Thyroid gland (tissue), 4 donors: ENCODE results near the gene ALG12. TPM values are rescaled to one million over a fixed set of nuclear protein-coding genes. Genes with fewer than 3 reads are reported as not detected.

ENCODE experiments used
- DNase-seq, 2 donors: peaks; one replicate each; pipeline ENCODE4 v3.0.0-alpha.2; 2019
- H3K27ac ChIP-seq, 3 donors: fragments of 200-600 bp; sonication (generic); 1 replicate in 2 of 3; 2 replicates in 1 of 3; pipeline ENCODE4 v1.5.1; 2016 to 2019; ENCODE audit warnings: mild to moderate bottlenecking in 1 of 3, moderate library complexity in 1 of 3
- H3K27me3 ChIP-seq: fragments of 200-600 bp; sonication (generic); one replicate; pipeline ENCODE4 v1.5.1; 2019
- H3K36me3 ChIP-seq, 2 donors: fragments of 200-600 bp; sonication (generic); one replicate each; pipeline ENCODE4 v1.5.1; 2016 to 2019
- H3K4me1 ChIP-seq, 2 donors: fragments of 200-600 bp; sonication (generic); one replicate each; pipeline ENCODE4 v1.5.1; 2017 to 2019
- H3K4me3 ChIP-seq, 3 donors: fragments of 200-600 bp; sonication (generic); replicated peaks in 1 of 3; 1 replicate in 2 of 3; 2 replicates in 1 of 3; pipeline ENCODE4 v1.5.1; 2016; ENCODE audit warnings: mild to moderate bottlenecking in 1 of 3
- H3K9me3 ChIP-seq: fragments of 200-600 bp; sonication (generic); one replicate; pipeline ENCODE4 v1.5.1; 2017
- POLR2A ChIP-seq, 2 donors: fragments of 450-650 bp; IDR thresholded peaks; one replicate each; pipeline ENCODE4 v1.6.1; 2017; ENCODE audit warnings: antibody characterized with exemption in 2 of 2, mild to moderate bottlenecking in 2 of 2, moderate library complexity in 1 of 2
- WGBS, 2 donors: methylation state at CpG; one replicate each; pipeline ENCODE4 v1.1.5; 2017; 5-methylcytosine and 5-hydroxymethylcytosine counted together
- intact Hi-C: fragments of 100-400 bp; cut with DNase I; formaldehyde crosslinking; loops from one replicate; pipeline ENCODE4 v1.15.1; 2023
- total RNA-seq, 4 donors: library from RNA; depleted of rRNA; stranded (reverse); fragments of >200 nt; gene quantifications; one replicate each; pipeline ENCODE4 v1.2.3, GENCODE V29; 2016
- TF ChIP-seq, protein P1 (sequence below), 6 experiments: fragments of 200-600 bp in 3 of 6; fragments of 450-650 bp in 3 of 6; sonication (generic) in 3 of 6; IDR thresholded peaks; one replicate each; pipeline ENCODE4 v1.5.1; 2016 to 2019; ENCODE audit warnings: antibody characterized with exemption in 6 of 6, mild to moderate bottlenecking in 2 of 6, inconsistent platforms in 1 of 6, moderate library complexity in 1 of 6

The ALG12 gene
- total RNA-seq, 4 donors from 2014 or later, result 25.5 to 60.5 (median 52.2) TPM

DNA sequence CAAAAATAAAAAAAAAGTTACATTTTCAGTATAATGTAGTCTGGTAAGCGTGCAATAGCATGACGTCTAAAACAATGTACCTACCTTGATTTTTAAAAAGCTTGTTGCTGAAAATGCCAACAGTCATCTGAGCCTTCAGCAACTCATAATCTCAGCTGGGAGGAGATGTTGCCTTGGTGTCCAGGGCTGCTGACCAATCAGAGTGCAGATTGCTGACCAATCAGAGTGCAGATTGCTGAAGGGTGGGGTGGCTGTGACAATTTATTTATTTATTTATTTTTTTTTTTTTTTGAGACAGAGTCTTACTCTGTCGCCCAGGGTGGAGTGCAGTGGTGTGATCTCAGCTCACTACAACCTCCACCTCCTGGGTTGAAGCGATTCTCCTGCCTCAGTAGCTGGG lies 46.8 kb downstream of the ALG12 start:
- H3K9me3 ChIP-seq, result no peaks in the 10 kb centered on the region
- H3K27me3 ChIP-seq, result no peaks in the 10 kb centered on the region
- no peak for DNase-seq
- H3K36me3 ChIP-seq, result no peaks in the 10 kb centered on the region
- no peaks in the 10 kb centered on the region for H3K4me1 ChIP-seq
- H3K27ac ChIP-seq, result no peak overlapping the region
- H3K4me3 ChIP-seq, result no peak overlapping the region
- TF ChIP-seq POLR2A (IDR thresholded peaks at IDR 0.05), result no peak
- intact Hi-C loops, result no loop called here
- 88 to 95% methylated on average over 4 of the region's 4 CpGs for WGBS, 2 donors

GRCh38 chr22:49869845-49870712 lies 48.2 kb downstream of the ALG12 start:
- 93 to 95% methylated on average over 13 to 14 of the region's 14 CpGs for WGBS, 2 donors
- TF ChIP-seq, protein P1, sequence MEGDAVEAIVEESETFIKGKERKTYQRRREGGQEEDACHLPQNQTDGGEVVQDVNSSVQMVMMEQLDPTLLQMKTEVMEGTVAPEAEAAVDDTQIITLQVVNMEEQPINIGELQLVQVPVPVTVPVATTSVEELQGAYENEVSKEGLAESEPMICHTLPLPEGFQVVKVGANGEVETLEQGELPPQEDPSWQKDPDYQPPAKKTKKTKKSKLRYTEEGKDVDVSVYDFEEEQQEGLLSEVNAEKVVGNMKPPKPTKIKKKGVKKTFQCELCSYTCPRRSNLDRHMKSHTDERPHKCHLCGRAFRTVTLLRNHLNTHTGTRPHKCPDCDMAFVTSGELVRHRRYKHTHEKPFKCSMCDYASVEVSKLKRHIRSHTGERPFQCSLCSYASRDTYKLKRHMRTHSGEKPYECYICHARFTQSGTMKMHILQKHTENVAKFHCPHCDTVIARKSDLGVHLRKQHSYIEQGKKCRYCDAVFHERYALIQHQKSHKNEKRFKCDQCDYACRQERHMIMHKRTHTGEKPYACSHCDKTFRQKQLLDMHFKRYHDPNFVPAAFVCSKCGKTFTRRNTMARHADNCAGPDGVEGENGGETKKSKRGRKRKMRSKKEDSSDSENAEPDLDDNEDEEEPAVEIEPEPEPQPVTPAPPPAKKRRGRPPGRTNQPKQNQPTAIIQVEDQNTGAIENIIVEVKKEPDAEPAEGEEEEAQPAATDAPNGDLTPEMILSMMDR (IDR thresholded peaks at IDR 0.05), result no peak
- TF ChIP-seq POLR2A (IDR thresholded peaks at IDR 0.05), result no peak
- Histone ChIP-seq H3K4me1 (no peaks in the 10 kb centered on the region), H3K4me3 (no peak overlapping the region), H3K9me3 (no peaks in the 10 kb centered on the region), H3K36me3 (no peaks in the 10 kb centered on the region), H3K27me3 (no peaks in the 10 kb centered on the region), H3K27ac (no peak overlapping the region)
- DNase-seq, result no peak
- intact Hi-C loops, result no loop called here

DNA sequence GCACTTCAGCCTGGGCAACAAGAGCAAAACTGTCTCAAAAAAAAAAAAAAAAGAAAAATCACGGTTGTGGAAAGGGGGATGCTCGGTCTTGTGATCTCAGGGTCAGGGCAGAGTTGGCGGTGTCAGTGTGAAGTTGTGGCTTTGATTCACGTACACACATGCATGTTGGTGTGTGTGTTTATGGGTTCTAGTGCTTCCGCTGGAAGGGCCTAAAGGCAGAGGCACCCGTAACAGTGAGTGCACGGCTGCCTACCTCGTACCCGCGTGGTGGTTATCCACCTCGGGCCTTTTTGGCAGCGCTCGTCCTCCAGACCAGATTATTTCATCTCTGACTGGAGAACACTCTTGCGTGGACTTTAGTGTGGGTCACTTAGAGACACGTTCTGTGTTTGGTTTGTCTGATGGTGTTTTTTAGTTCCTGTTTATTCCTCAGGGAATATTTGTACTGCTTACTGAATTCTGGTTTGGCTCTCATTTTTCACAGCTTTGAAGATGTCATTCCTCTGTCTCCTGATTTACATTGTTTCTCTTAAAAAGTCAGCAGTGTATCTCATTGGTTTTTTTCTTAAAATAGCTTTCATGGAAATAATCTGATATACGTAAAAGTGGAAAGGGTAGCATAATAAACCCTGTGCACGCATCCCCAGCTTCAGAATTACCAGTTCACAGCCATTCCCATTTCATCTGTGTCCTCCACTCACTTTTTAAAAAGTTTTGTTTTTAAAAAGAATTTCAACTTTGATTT lies 49.0 kb downstream of the ALG12 start:
- intact Hi-C loops, result no loop called here
- no peaks in the 10 kb centered on the region for H3K4me1 ChIP-seq
- no peaks in the 10 kb centered on the region for H3K9me3 ChIP-seq
- no peak for DNase-seq
- no peak overlapping the region for H3K27ac ChIP-seq
- TF ChIP-seq POLR2A (IDR thresholded peaks at IDR 0.05), result no peak
- TF ChIP-seq, protein P1 (IDR thresholded peaks at IDR 0.05), result no peak
- H3K27me3 ChIP-seq, result no peaks in the 10 kb centered on the region
- H3K4me3 ChIP-seq, result no peak overlapping the region
- no peaks in the 10 kb centered on the region for H3K36me3 ChIP-seq
- 91 to 92% methylated on average over 17 of the region's 17 CpGs for WGBS, 2 donors

- intact Hi-C loops, result no loop called here
- DNase-seq, result no peak
- WGBS, 2 donors, result 95% methylated on average over 17 to 18 of the region's 18 CpGs
- Histone ChIP-seq H3K36me3 (no peaks in the 10 kb centered on the region), H3K9me3 (no peaks in the 10 kb centered on the region), H3K4me3 (no peak overlapping the region), H3K4me1 (peaks cover 0 to 2% of the 10 kb centered on the region in 2 donors), H3K27ac (no peak overlapping the region), H3K27me3 (no peaks in the 10 kb centered on the region)
- TF ChIP-seq, protein P1 (IDR thresholded peaks at IDR 0.05), result no peak
- TF ChIP-seq POLR2A (IDR thresholded peaks at IDR 0.05), result no peak
Measured at GRCh38 chr22:49867303-49868265, 50.7 kb downstream of the ALG12 start.

DNA sequence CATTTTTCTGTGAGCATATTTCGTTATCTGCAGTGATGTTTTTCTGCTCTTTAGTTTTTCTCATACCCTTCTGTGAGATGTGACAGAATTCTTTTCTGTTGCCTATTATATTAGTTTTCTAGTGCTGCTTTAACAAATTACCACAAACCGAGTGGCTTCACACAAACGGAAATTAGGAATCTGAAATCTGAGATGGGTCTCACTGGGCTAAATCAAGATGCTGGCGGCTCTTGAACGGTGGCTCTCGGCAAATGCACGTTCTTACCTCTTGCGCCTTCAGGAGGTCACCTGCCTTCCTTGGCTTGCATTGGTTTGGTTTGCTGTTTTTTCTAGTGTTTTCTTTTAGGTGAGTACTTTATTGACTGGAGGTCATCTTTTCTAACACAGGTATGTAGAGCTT lies 51.6 kb downstream of the ALG12 start:
- Histone ChIP-seq H3K4me3 (no peak overlapping the region), H3K27me3 (no peaks in the 10 kb centered on the region), H3K27ac (no peak overlapping the region), H3K36me3 (no peaks in the 10 kb centered on the region), H3K4me1 (peaks cover 0 to 12% of the 10 kb centered on the region in 2 donors), H3K9me3 (no peaks in the 10 kb centered on the region)
- intact Hi-C loops, result no loop called here
- DNase-seq, result no peak
- TF ChIP-seq POLR2A (IDR thresholded peaks at IDR 0.05), result no peak
- TF ChIP-seq, protein P1 (IDR thresholded peaks at IDR 0.05), result no peak
- WGBS, 2 donors, result 92 to 93% methylated on average over 8 of the region's 8 CpGs
